Stimulated activated CD8-positive, alpha-beta memory T cell treated with anti-CD3 and anti-CD28 coated beads, Interleukin-4, amount 100 ng/mL, for 4 hours (primary cell): Measurements from ENCODE around the gene FAIM2.
"Not testable (repeated sequence)": the region's sequence is repeated elsewhere in the genome, so short reads cannot be mapped to it uniquely, and the experiment has no call there.

Experiments used
- DNase-seq, 2 donors: peaks; one replicate each; pipeline ENCODE4 v3.0.0-alpha.2; 2020; ENCODE audit warnings: low read depth in 2 of 2, low spot score in 1 of 2

Gene FAIM2

GRCh38 chr12:49881415-49882247, 22.1 kb downstream of the FAIM2 start:
- DNase-seq: no peak

DNA sequence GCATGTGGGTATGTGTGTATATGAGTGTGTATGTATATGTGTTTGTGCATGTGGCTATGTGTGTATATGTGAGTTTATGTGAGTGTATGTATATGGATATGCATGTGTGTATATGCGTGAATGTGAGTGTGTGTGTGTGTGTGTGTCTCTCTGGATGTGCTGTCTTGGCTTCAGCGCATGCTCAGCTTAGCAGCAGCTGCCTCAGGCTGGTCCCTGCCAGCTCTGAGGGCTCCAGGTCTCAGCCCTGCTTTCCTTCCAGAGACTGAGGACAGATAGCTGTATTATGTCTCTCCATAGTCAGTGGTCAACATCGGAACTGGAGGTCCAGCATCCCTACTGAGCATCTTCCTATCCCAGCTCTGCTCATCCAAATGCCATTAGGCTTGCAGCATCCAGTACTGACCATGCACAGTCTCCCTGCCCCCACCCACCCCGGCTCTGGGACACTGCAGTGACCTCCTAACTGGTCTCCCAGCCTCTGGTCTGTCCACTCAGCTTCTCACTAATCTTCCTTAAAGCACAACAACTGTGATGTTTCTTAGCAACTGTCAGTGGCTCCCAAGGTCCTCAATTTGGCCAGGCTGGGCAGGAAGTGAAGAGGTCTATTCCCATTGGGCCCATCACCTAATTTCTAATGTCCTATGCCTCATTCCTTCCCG, 22.8 kb downstream of the FAIM2 start:
- DNase-seq: no peak

- DNase-seq: not testable (repeated sequence)
Observed at GRCh38 chr12:49879065-49879464, 24.6 kb downstream of the FAIM2 start.

DNA sequence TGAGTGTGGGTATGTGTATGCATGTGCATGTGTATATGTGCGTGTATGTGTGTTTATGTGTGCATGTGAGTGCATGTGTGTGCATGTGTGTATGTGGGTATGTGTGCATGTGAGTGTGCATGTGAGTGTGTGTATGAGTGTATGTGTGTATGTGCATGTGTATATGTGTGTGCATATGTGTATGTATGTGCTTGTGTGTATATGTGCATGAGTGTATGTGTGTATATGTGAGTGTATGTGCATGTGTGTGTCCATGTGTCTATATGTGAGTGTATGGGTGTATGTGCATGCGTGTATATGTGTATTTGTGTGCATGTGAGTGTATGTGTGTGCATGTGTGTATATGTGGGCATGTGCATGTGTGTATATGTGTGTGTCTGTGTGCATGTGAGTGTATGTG, 25.7 kb downstream of the FAIM2 start:
- DNase-seq: no peak

- DNase-seq: no peak
Observed at GRCh38 chr12:49877066-49877465, 26.6 kb downstream of the FAIM2 start.

- no peak for DNase-seq
Observed at GRCh38 chr12:49876070-49876469, 27.6 kb downstream of the FAIM2 start.

- DNase-seq: no peak
Observed at GRCh38 chr12:49875115-49875720, 28.5 kb downstream of the FAIM2 start.

DNA sequence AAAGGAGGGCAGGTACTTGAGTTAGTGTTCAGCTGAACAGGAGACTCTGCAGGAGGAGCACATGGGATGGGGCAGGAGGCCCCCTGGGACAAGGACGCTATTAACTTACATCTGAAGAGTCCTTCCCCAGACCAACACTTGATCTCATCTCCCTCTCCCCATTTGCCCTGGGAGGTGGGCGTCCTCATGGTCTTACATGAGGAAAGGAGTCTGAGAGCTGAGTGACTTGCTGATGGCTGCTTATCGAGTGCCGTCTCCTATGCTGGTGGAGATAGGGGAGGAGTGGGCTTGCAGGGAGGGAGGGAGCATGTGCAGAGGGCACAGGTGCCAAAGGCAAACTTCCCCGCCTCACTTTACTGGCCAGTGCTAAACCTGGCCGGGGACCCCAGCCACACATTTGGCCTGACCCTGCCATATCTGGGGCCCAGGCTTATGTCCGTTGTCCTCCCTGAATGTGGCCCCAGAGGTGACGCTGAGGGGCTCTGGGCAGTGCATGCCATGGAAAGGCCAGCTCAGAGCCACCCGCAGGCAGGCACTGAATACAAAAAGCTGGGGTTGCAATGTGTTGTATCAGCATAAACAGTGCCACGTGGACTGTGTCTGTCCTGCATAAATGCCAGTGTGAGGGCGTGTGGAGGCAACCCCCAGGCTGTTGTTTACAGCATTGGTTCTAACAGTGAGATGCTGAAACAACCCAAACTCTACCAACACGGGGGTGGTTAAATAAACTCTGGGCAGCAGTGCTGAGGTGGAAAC, 29.4 kb downstream of the FAIM2 start:
- no peak for DNase-seq

DNA sequence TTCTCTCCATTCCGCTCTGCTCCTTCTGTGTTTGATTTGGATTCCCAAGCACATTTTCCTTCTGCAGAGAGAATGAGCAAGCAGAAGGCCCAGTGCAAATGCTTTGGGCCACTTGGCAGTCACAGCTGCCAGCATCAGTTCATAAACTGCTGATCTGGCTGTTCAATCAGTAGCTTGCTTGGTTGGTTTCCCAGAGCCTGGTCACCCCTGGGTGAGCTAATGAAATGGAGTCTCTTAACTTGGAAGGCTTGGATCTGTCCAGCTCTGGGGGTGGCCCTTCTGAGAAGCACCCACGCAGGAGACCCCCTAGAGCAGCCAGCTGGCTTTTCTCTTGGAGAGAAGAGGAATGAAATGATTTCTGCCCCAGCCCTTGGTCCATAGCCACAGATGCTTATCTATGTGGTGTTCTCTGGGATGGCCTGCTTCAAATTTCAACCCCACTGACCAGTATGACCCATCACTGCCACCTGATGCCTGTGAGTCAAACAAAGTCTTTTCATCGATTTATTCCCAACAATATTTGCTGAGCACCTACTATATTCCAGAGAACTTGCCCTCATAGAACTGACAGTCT, 30.3 kb downstream of the FAIM2 start:
- DNase-seq: no peak

DNA sequence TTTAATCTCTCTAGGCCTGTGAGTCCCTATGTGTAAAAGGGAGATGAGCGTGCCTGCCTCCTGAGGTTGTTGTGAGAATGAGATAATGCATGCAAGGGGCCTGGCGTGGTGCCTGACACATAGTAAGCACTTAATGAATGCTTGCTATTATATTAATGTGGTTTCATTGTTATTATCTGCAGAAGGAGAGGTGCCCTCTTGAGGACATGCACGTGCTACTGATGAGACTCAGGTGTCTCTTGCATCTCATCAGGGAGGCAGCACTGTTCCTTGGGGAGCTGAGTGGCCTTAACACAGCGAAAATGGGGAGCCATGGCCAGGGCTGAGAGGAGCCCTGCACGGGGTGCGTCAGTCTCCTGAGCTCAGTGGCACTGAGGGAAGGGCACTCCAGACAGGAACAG, 30.9 kb downstream of the FAIM2 start:
- no peak for DNase-seq

GRCh38 chr12:49872381-49872780, 31.3 kb downstream of the FAIM2 start:
- no peak for DNase-seq

- DNase-seq: not testable (repeated sequence)
Observed at GRCh38 chr12:49871811-49872251, 31.9 kb downstream of the FAIM2 start.

DNA sequence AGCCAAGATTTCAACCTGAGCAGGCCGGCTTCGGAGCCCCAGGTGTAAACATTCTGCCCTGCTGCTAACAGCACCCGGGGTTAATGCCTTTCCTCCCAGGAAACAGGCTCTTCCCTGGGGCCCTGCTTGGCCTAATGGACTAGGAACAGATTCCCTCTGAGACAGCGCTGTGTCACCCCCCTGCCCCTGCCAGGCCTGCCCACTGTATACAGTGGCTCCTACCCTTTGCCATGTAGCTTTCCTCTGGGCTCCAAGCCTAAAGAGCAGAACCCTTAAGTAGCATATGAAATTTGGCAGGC, 32.5 kb downstream of the FAIM2 start:
- DNase-seq: no peak

- DNase-seq: no peak
Observed at GRCh38 chr12:49870501-49871262, 33.0 kb downstream of the FAIM2 start.

GRCh38 chr12:49869816-49870500, 33.7 kb downstream of the FAIM2 start:
- no peak for DNase-seq

GRCh38 chr12:49868952-49869815, 34.5 kb downstream of the FAIM2 start:
- DNase-seq: no peak

DNA sequence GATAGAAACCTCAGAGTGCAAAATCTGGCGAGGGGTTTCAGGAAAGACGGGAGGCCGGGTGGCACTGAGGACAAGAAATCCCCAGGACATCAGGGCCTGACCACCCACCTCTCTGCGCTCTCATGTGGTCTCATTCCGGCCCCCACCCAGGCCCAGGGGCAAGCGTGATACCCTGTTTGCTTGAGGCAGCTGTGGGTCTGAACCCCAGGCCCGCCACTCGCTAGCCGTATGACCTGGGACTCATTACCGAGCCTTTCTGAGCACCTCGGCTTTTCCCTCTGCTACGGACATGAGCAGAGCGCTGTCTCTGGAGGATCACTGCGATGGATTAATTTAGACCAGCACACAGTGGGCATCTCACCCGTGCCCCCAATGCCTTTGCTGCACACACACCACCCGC, 35.3 kb downstream of the FAIM2 start:
- DNase-seq: no peak

DNA sequence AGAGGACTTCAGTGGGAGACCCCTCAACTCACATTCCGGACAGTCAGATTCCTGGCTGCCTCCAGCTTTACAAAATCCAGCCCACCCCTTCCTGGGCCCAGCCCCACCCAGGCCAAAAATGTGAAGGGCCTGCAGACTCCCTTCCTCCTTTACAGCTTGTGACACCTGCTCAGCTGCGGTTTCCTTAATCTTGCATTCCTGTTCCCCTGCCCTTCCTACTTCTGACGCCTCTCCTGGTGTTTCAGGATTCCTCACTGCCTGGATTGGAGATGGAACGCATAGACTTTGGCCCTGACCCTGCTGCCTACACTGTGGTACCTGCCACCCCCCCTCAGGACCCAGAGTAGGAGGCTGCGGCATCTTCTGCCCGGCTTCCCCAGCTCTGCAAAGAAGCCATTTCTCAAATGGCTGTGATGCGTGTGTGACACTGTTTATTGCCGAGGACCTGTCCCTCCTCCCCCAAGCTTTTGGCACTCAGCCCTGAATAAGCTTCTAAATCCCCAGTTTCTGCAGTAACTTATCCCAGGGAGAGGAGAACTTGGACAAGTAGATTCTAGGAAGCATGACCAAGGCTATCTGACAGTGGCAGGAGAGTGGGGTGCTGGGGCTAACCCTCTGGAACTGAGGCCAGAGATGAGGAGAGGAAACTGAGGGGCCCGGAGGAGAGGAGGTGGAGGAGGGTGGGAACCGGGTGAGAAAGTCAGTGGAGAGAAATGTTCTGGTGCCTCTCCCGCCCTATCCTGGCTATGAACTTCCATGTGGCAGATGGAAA, 35.9 kb downstream of the FAIM2 start:
- DNase-seq: no peak
